ENCODE data around the gene ATG9A. TPM values are rescaled to one million over a fixed set of nuclear protein-coding genes. Genes with fewer than 3 reads are reported as not detected.

The ATG9A gene
- total and polyA plus RNA-seq, 2 donors (not counting 3 experiments of a cell fraction or from before 2014, with no cell fraction given) = 65.5 to 95.0 TPM

GRCh38 chr2:219228911-219229304 is 528 bp downstream of the ATG9A start:
- DNase-seq (ENCODE audit: low read depth, low spot score) = no peak
- Histone ChIP-seq H3K27me3 (ENCODE audit: control insufficient read depth in 2 of 2, insufficient read depth in 2 of 2, low read length in 2 of 2) (no peaks in the 10 kb centered on the region), H3K79me2 (ENCODE audit: control insufficient read depth, insufficient read depth, low read length) (peaks cover 20% of the 10 kb centered on the region), H3K4me3 (replicated peaks in 1 of 3; ENCODE audit: insufficient read depth in 1 of 3, low read depth in 1 of 3, low read length in 3 of 3) (peak overlapping the region; percentile 70 to 76 (median 70)), H3K9me1 (replicated peaks; ENCODE audit: control insufficient read depth, extremely low read depth, insufficient read depth, low read length) (no peaks in the 10 kb centered on the region), H3K36me3 (ENCODE audit: control insufficient read depth in 2 of 2, extremely low read depth in 1 of 2, insufficient read depth in 2 of 2, low read length in 2 of 2) (peaks cover 3 to 28% of the 10 kb centered on the region in 2 experiments), H3K4me1 (ENCODE audit: control insufficient read depth, extremely low read depth, insufficient read depth, low read length) (peaks cover 15% of the 10 kb centered on the region), H4K20me1 (replicated peaks; ENCODE audit: control insufficient read depth, extremely low read depth, insufficient read depth, low read length) (no peaks in the 10 kb centered on the region), H3K9me3 (replicated peaks; ENCODE audit: control insufficient read depth, insufficient read depth, low read length) (no peaks in the 10 kb centered on the region), H2AFZ (ENCODE audit: low read depth, low read length) (peak overlapping the region; percentile 78), H3K9ac (replicated peaks; ENCODE audit: extremely low read depth, insufficient read depth, low read length) (peak overlapping the region; percentile 93), H3K4me2 (ENCODE audit: insufficient read depth, low read length) (peak overlapping the region; percentile 99), H3K27ac (ENCODE audit: insufficient read depth, low read depth, low read length) (peak overlapping the region; percentile 76)
- dilution Hi-C loops (cut with MboI; ENCODE audit: extremely low pct_ligation_motif_present, low sequenced_read_pairs) (no loop called here), intact Hi-C loops (cut with micrococcal nuclease) (loop anchor here (1.0 kb wide), 8 partner anchors 11 to 69 kb away; partner anchors contain the start of genes ABCB6, GLB1L, NHEJ1 and STK16)
- peak; percentile 38 for FAIRE-seq
- CTCF ChIA-PET = interaction anchor here (1.1 to 1.9 kb wide), 6 partner anchors 11 to 59 kb away, joined by 3 to 16 read pairs (median 5); partner anchors contain the start of genes ABCB6, DNAJB2, SLC23A3 and ZFAND2B
- POLR2A ChIA-PET = interaction anchor here (0.9 to 1.9 kb wide), 5 partner anchors 10 to 53 kb away, joined by 4 to 7 read pairs (median 5); partner anchors contain the start of genes CNPPD1, GLB1L and STK16
- TF ChIP-seq GATA2 (IDR thresholded peaks at IDR 0.05; ENCODE audit: insufficient read depth, insufficient read length, low read depth, low read length) = no peak
- TF ChIP-seq MYC (IDR thresholded peaks at IDR 0.05; ENCODE audit: low read depth, low read length) = no peak
- no peak for TF ChIP-seq POLR2A (IDR thresholded peaks at IDR 0.05; ENCODE audit: low read depth, low read length)
- no peak for TF ChIP-seq EZH2 (IDR thresholded peaks at IDR 0.05; ENCODE audit: borderline replicate concordance, low read depth, low read length, severe bottlenecking)
- TF ChIP-seq FOS (IDR thresholded peaks at IDR 0.05; ENCODE audit: borderline replicate concordance, insufficient read depth, low read length) = no peak
- no peak for TF ChIP-seq POLR2AphosphoS5 (IDR thresholded peaks at IDR 0.05; ENCODE audit: insufficient read depth, low read depth, low read length)
- TF ChIP-seq MAX (IDR thresholded peaks at IDR 0.05; ENCODE audit: insufficient read depth, insufficient read length) = no peak
- TF ChIP-seq JUN (IDR thresholded peaks at IDR 0.05; ENCODE audit: borderline replicate concordance, insufficient read depth, insufficient read length, low read depth) = no peak
- TF ChIP-seq, protein P1, sequence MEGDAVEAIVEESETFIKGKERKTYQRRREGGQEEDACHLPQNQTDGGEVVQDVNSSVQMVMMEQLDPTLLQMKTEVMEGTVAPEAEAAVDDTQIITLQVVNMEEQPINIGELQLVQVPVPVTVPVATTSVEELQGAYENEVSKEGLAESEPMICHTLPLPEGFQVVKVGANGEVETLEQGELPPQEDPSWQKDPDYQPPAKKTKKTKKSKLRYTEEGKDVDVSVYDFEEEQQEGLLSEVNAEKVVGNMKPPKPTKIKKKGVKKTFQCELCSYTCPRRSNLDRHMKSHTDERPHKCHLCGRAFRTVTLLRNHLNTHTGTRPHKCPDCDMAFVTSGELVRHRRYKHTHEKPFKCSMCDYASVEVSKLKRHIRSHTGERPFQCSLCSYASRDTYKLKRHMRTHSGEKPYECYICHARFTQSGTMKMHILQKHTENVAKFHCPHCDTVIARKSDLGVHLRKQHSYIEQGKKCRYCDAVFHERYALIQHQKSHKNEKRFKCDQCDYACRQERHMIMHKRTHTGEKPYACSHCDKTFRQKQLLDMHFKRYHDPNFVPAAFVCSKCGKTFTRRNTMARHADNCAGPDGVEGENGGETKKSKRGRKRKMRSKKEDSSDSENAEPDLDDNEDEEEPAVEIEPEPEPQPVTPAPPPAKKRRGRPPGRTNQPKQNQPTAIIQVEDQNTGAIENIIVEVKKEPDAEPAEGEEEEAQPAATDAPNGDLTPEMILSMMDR (IDR thresholded peaks at IDR 0.05; ENCODE audit: extremely low read depth in 1 of 2, insufficient read depth in 1 of 2, low read depth in 1 of 2, low read length in 2 of 2) = no peak
- TSS peak; percentile 13 for BruUV-seq (replicated peaks)

Data from endothelial cell of umbilical vein (primary cell).